ENCODE results near the gene ARHGEF33. TPM values are rescaled to one million over a fixed set of nuclear protein-coding genes. Genes with fewer than 3 reads are reported as not detected.

Gene ARHGEF33
- polyA plus RNA-seq, 2 of the 4 experiments (the other 2 are of a cell fraction), result 0.08 to 0.23 TPM

- H3K27ac ChIP-seq, result no peak overlapping the region
- CTCF ChIA-PET, result interaction anchor here (0.6 to 1.2 kb wide), 2 partner anchors 68 to 91 kb away, joined by 3 to 4 read pairs; no protein-coding TSS in a partner anchor
- DNase-seq (ENCODE audit: low read depth in 1 of 2, low spot score in 1 of 2) (no peak), FAIRE-seq (no peak), ATAC-seq (no peak)
- POLR2A ChIA-PET, result no interaction called here
- H3K4me1 ChIP-seq, result no peaks in the 10 kb centered on the region
- H3K4me2 ChIP-seq, result no peak overlapping the region
- H3K9me3 ChIP-seq, result no peaks in the 10 kb centered on the region
- WGBS (ENCODE audit: missing lambda C conversion rate), result 91% methylated on average over 1 of the region's 1 CpG
- no peak overlapping the region for H3K4me3 ChIP-seq
- TF ChIP-seq SMC3 (IDR thresholded peaks at IDR 0.05) (no peak), CBX2 (IDR thresholded peaks at IDR 0.05; ENCODE audit: borderline replicate concordance, low read depth) (no peak), RFX5 (IDR thresholded peaks at IDR 0.05) (no peak), HMGXB4 (CRISPR knock-in tag; IDR thresholded peaks at IDR 0.05; ENCODE audit: borderline replicate concordance) (no peak), CTCF (IDR thresholded peaks at IDR 0.05) (no peak), CHD2 (IDR thresholded peaks at IDR 0.05; ENCODE audit: low read length, partially characterized antibody) (no peak), KDM1A (IDR thresholded peaks at IDR 0.05; ENCODE audit: low read depth) (no peak)
Measured at GRCh38 chr2:39015424-39015823, 125.7 kb downstream of the ARHGEF33 start.

GRCh38 chr2:39017334-39017733 lies 127.7 kb downstream of the ARHGEF33 start:
- CTCF ChIA-PET, result interaction anchor here (1.0 to 4.6 kb wide), 3 partner anchors 9 to 212 kb away, joined by 3 to 15 read pairs (median 11); no protein-coding TSS in a partner anchor
- Histone ChIP-seq H3K4me1 (no peaks in the 10 kb centered on the region), H3K4me3 (no peak overlapping the region), H3K27ac (no peak overlapping the region), H3K9me3 (no peaks in the 10 kb centered on the region), H3K4me2 (no peak overlapping the region)
- FAIRE-seq (no peak), ATAC-seq (no peak), DNase-seq (ENCODE audit: low read depth in 1 of 2, low spot score in 1 of 2) (no peak)
- no peak for TF ChIP-seq MYC (IDR thresholded peaks at IDR 0.05; ENCODE audit: borderline replicate concordance, low read length)
- no peak for TF ChIP-seq USF2 (IDR thresholded peaks at IDR 0.05)
- TF ChIP-seq HOXB13 (CRISPR knock-in tag; IDR thresholded peaks at IDR 0.05; ENCODE audit: low read depth), result no peak
- TF ChIP-seq KDM1A (IDR thresholded peaks at IDR 0.05; ENCODE audit: low read depth), result no peak
- TF ChIP-seq HMGXB4 (CRISPR knock-in tag; IDR thresholded peaks at IDR 0.05; ENCODE audit: borderline replicate concordance), result no peak
- no peak for TF ChIP-seq JUNB (IDR thresholded peaks at IDR 0.05)
- POLR2A ChIA-PET, result no interaction called here

- FAIRE-seq, result no peak
- Histone ChIP-seq H3K27ac (no peak overlapping the region), H3K4me1 (no peaks in the 10 kb centered on the region), H3K9me3 (no peaks in the 10 kb centered on the region), H3K4me2 (no peak overlapping the region), H3K4me3 (no peak overlapping the region)
- DNase-seq (ENCODE audit: low read depth in 1 of 2, low spot score in 1 of 2), result no peak
- no peak for ATAC-seq
- ChIA-PET POLR2A (no interaction called here), CTCF (interaction anchor here (0.6 to 4.6 kb wide), 6 partner anchors 8 to 210 kb away, joined by 3 to 15 read pairs (median 4); no protein-coding TSS in a partner anchor)
- 96% methylated on average over 4 of the region's 4 CpGs for WGBS (ENCODE audit: missing lambda C conversion rate)
- TF ChIP-seq ELK1 (IDR thresholded peaks at IDR 0.05; ENCODE audit: low read depth, low read length), result no peak
- TF ChIP-seq CHD4 (IDR thresholded peaks at IDR 0.05; ENCODE audit: borderline replicate concordance), result no peak
- no peak for TF ChIP-seq CBX8 (IDR thresholded peaks at IDR 0.05)
- TF ChIP-seq KDM1A (IDR thresholded peaks at IDR 0.05; ENCODE audit: low read depth), result no peak
- no peak for TF ChIP-seq JUNB (IDR thresholded peaks at IDR 0.05)
- TF ChIP-seq ZNF302 (CRISPR knock-in tag; IDR thresholded peaks at IDR 0.05), result no peak
- no peak for TF ChIP-seq FOSB (CRISPR knock-in tag; IDR thresholded peaks at IDR 0.05)
- no peak for TF ChIP-seq PHF8 (IDR thresholded peaks at IDR 0.05; ENCODE audit: borderline replicate concordance, low read depth)
- no peak for TF ChIP-seq RCOR1 (IDR thresholded peaks at IDR 0.05; ENCODE audit: low read depth, low read length)
- no peak for TF ChIP-seq HMGXB4 (CRISPR knock-in tag; IDR thresholded peaks at IDR 0.05; ENCODE audit: borderline replicate concordance)
- TF ChIP-seq ATOH8 (CRISPR knock-in tag; IDR thresholded peaks at IDR 0.05; ENCODE audit: low read depth), result no peak
- no peak for TF ChIP-seq KDM5A (IDR thresholded peaks at IDR 0.05)
- TF ChIP-seq EP300 (IDR thresholded peaks at IDR 0.05), result no peak
- no peak for TF ChIP-seq MYC (IDR thresholded peaks at IDR 0.05; ENCODE audit: borderline replicate concordance, low read length)
- no peak for TF ChIP-seq MAZ (IDR thresholded peaks at IDR 0.05; ENCODE audit: borderline replicate concordance, low read depth, low read length)
Measured at GRCh38 chr2:39018638-39019037, 129.0 kb downstream of the ARHGEF33 start.

Measured in A549 (cell line).